HFFc6 (cell line): ENCODE measurements around the gene MTTP. TPM values are rescaled to one million over a fixed set of nuclear protein-coding genes. Genes with fewer than 3 reads are reported as not detected.

Source experiments
- DNase-seq: peaks from one replicate; pipeline ENCODE4 v3.0.0-alpha.2; 2018
- H3K27ac Mint-ChIP-seq: 2 replicates; pipeline ENCODE4 v1.8.0; 2020; ENCODE audit warnings: mild to moderate bottlenecking, mixed read lengths
- H3K27me3 Mint-ChIP-seq: 2 replicates; pipeline ENCODE4 v1.8.0; 2021; ENCODE audit warnings: mild to moderate bottlenecking, moderate library complexity, mixed read lengths; ENCODE audit not compliant: insufficient read depth
- H3K36me3 Mint-ChIP-seq: 2 replicates; pipeline ENCODE4 v1.8.0; 2021; ENCODE audit warnings: low read depth, mixed read lengths
- H3K4me1 Mint-ChIP-seq: 2 replicates; pipeline ENCODE4 v1.8.0; 2020; ENCODE audit warnings: low read depth, mixed read lengths
- H3K4me3 Mint-ChIP-seq: 2 replicates; pipeline ENCODE4 v1.8.0; 2020; ENCODE audit warnings: mild to moderate bottlenecking, moderate library complexity, mixed read lengths
- H3K9me3 Mint-ChIP-seq: 2 replicates; pipeline ENCODE4 v1.8.0; 2020; ENCODE audit warnings: mild to moderate bottlenecking, mixed read lengths
- total RNA-seq, 6 experiments: library from RNA; stranded (reverse); fragmentation: NEBNext Ultra II Directional; extraction: Animal tissue kit (Norgen Biotek cat#: 25700); gene quantifications; 2 replicates in 1 of 6; 3 replicates in 5 of 6; pipeline ENCODE4 v1.2.3, GENCODE V29; 2021
- TF ChIP-seq, protein P1 (sequence below): fragments of 200-600 bp; sonication (generic); IDR thresholded peaks from 2 replicates; pipeline ENCODE4 v1.5.0; 2021; ENCODE audit warnings: antibody characterized with exemption, mild to moderate bottlenecking

The MTTP gene
- total RNA-seq, 6 experiments from 2014 or later = not detected

DNA sequence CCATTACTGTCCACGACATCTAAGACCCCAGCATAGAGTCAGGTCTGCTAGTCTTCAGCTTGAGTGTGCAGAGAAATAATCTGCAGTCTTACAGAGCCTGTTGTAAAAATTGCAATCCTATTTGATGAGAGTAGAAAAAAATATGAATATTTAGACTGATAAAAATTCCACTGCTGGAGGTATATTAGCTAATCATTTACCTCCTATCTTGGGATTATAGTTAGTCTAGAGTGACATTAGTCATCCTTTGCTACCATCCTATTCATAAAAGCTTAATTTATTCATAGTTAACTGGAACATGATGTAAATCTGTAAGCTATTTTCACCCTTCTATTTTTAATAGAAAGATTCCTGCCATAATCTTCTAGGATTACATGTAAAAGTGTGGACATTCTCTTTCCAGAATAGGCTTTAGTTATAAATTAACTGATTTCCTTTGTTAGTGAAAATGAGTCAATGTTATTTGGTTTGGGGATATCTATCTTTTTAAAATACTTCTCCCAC is 56.3 kb downstream of the MTTP start:
- H3K4me3 Mint-ChIP-seq = no peak overlapping the region
- DNase-seq = no peak
- TF ChIP-seq, protein P1, sequence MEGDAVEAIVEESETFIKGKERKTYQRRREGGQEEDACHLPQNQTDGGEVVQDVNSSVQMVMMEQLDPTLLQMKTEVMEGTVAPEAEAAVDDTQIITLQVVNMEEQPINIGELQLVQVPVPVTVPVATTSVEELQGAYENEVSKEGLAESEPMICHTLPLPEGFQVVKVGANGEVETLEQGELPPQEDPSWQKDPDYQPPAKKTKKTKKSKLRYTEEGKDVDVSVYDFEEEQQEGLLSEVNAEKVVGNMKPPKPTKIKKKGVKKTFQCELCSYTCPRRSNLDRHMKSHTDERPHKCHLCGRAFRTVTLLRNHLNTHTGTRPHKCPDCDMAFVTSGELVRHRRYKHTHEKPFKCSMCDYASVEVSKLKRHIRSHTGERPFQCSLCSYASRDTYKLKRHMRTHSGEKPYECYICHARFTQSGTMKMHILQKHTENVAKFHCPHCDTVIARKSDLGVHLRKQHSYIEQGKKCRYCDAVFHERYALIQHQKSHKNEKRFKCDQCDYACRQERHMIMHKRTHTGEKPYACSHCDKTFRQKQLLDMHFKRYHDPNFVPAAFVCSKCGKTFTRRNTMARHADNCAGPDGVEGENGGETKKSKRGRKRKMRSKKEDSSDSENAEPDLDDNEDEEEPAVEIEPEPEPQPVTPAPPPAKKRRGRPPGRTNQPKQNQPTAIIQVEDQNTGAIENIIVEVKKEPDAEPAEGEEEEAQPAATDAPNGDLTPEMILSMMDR = no peak
- H3K27me3 Mint-ChIP-seq = peaks cover 3% of the 10 kb centered on the region; the same call in 1 of the 2 replicates
- no peaks in the 10 kb centered on the region for H3K36me3 Mint-ChIP-seq
- H3K9me3 Mint-ChIP-seq = no peaks in the 10 kb centered on the region
- no peaks in the 10 kb centered on the region for H3K4me1 Mint-ChIP-seq
- H3K27ac Mint-ChIP-seq = no peak overlapping the region

- peaks cover 3% of the 10 kb centered on the region; the same call in 1 of the 2 replicates for H3K27me3 Mint-ChIP-seq
- H3K9me3 Mint-ChIP-seq = no peaks in the 10 kb centered on the region
Measured at GRCh38 chr4:99633772-99634171, 59.1 kb downstream of the MTTP start.

GRCh38 chr4:99634742-99635360 is 60.2 kb downstream of the MTTP start:
- H3K9me3 Mint-ChIP-seq = no peaks in the 10 kb centered on the region
- no peak overlapping the region for H3K4me3 Mint-ChIP-seq
- H3K27ac Mint-ChIP-seq = no peak overlapping the region
- no peaks in the 10 kb centered on the region for H3K36me3 Mint-ChIP-seq
- TF ChIP-seq, protein P1 = no peak
- DNase-seq = no peak
- peaks cover 3% of the 10 kb centered on the region; the same call in 1 of the 2 replicates for H3K27me3 Mint-ChIP-seq
- no peaks in the 10 kb centered on the region for H3K4me1 Mint-ChIP-seq

More at GRCh38 chr4:99633772-99634171, 59.1 kb downstream of the MTTP start:
- TF ChIP-seq, protein P1 = no peak
- Mint-ChIP-seq H3K4me1 (no peaks in the 10 kb centered on the region), H3K4me3 (no peak overlapping the region), H3K36me3 (no peaks in the 10 kb centered on the region), H3K27ac (no peak overlapping the region)
- DNase-seq = no peak

DNA sequence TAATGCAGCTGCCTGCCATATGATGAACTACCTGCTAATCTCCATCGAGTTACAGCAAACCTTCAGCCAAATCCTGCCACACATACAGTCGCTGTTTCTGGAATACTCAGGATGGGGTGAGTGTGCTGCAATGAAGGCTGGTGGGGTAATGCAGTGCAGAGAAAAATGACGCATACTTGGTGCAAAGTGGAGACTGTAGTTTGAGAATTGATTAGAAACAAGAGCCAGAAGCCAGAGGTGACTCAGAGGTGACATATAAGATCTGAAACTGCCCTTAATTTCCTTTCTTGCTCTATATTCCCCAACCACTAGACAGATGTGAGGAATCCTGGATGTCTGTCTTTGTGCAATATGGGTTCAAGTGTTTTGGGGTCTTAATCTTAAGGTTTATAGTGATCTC is 61.0 kb downstream of the MTTP start:
- TF ChIP-seq, protein P1 = no peak
- no peak for DNase-seq

DNA sequence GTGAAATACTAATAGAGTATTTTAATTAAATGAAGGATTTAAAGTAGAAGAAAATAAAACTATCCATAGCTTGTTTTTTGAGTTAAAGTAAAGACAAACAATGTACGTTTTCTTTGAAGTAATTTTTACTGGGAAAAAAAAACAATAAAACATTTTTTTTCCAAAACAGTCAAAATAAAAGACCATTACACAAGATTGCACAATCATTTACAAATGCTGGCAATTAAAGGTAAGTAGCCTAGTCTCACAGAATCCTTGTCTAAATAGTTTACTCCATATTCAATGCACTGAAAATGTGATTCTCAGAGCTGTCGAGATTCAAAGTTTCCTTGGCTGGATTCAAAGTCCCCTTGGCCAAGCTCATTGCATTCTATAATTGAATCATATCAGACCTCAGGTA is 61.8 kb downstream of the MTTP start:
- Mint-ChIP-seq H3K4me3 (no peak overlapping the region), H3K27ac (no peak overlapping the region), H3K4me1 (no peaks in the 10 kb centered on the region), H3K27me3 (no peaks in the 10 kb centered on the region), H3K9me3 (no peaks in the 10 kb centered on the region), H3K36me3 (no peaks in the 10 kb centered on the region)
- TF ChIP-seq, protein P1 = no peak
- no peak for DNase-seq

More for the DNA sequence above, 61.0 kb downstream of the MTTP start:
- Mint-ChIP-seq H3K27me3 (no peaks in the 10 kb centered on the region), H3K27ac (no peak overlapping the region), H3K4me3 (no peak overlapping the region), H3K4me1 (no peaks in the 10 kb centered on the region), H3K9me3 (no peaks in the 10 kb centered on the region), H3K36me3 (no peaks in the 10 kb centered on the region)
